HG03066 (cell line): ENCODE results near the gene TRABD2B.

Experiments
- ATAC-seq: cut with Tn5 transposase; IDR thresholded peaks from one replicate; pipeline ENCODE4 v1.9.1; 2021; ENCODE audit warnings: low read depth; ENCODE audit not compliant: unreplicated experiment

TRABD2B gene

DNA sequence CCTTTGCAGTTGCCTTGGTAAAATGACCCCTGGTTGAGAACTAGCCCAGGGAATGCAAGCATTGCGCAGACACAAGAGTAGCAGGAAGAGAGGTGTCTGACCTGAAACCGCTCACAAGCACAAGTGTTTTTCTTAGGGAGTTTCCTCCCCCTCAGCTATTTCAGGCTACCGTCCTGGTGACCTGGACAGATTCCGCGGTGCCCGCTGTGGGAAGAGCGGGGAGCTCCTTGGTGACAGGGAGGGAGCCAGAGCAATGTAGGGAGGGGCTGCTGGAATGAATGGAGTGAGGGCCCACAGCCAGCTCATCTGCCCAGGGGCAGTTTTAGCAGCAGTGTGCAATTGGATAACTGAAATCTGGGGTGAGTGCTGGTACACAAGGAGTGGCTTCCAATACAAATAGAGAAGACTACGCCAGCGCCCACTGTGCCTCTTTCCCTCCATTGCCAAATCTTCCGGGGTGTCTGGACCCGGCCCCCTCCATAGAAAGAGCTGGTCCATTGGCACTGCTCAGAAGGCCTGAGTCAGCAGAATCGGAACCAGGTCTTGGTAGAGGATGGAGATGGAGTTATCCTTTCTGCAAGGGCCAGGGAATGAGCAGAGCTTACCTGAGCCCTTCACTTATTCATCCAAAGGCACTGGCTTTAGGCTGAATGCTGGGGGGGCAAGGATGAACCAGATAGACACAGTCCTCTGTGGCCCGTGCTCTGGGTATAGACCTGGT lies 82.8 kb downstream of the TRABD2B start:
- ATAC-seq: no peak

DNA sequence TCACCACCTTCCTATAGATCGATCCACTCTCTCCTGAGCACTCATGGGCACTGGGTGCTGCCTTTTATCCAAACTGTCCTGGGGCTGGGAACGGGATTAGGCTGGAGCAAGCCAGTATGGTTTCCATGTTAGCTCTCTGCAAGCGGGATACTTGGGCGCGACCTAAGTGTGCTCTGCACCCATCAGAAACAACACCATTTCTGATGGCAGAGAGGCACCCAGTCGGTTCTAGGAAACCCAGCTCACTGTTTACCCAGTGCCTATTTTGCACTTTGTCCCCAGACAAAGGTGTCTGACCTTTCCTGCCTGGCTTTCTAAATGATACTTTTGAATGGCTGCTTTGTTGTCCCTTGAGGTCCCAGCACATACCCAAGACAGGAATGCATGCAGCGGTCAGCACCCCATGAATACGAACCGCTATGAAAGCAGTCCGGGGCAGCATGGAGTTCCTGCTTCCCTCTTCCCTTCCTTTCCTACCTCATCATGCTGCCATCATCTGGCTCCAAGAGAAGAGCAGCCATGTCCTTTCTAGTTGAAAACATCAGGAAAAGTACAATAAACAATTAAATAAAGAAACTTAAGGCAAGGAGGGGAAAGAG lies 83.9 kb downstream of the TRABD2B start:
- no peak for ATAC-seq

DNA sequence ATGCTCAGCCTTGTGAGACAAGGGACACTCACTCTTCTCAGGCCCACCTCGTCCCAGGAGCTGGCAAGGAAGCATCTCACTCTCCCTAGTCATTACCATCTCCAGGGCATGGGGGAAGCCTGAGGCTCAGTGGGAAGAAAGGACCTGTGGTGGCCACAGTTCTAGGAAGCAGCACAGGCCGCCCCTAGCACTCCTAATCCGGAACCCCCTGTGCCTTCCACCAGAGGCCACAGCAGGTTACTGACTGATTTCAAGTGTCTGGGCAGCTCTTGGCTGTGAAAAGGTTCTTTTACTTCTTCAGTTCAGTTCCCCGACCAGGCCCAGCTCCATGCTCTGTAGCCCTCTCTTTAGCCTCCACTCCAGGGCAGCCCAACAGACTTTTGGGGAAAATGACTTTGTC lies 84.4 kb downstream of the TRABD2B start:
- ATAC-seq: no peak

DNA sequence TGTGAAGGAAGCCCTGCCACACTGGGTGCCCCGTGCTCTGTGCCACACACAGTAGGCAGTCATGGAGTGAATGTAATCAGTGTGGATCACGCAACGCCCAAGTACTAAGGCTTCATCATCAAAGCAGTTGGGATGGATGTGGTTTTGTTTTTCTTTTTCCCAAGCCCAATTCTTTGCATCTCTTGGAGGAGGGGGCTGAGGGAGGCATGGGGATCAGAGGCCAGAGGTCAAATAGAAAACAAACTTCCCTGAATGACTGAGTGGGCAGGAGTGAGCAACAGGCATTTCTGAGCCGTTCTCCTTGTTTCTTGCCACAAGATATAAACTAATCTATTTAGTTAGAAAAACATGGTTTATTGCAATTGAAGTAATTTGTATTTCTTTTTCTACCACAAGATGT lies 85.3 kb downstream of the TRABD2B start:
- ATAC-seq: no peak

DNA sequence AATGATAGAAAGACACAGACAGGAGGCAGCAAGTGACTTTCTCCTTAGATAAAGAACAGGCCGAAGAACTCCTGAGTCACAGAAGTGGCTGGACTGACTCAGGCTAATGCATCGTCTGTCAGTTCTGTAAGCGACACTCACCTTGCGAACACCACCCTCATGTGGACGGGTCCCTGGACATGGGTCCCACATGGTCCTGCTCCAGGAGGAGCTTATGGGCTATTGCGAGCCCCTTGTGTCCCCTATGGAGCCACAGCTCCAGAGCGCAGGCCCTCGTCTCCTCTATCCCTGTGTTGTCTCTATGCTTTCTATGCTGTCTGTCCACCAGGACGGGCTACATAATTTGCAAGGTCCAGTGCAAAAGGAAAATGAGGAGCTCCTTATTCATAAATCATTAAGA lies 85.8 kb downstream of the TRABD2B start:
- no peak for ATAC-seq

DNA sequence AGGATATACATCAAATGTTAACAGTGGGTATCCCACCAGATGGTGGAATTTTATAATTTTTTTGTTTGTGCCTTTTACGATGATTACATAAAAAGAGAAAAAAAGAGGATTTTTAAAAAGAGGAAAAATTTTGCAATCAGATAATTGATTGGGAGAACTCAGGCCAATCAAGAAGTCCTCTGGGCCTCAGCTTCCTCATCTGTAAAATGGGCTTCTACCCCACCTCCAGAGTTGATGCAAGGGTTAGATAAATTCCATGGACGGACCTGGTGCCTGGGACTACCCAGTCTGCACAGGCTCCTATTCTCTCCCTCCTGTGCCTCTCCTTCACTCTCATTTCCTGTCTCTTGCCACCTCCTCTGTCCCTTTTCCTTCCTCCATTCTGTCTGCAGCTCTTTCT lies 88.9 kb downstream of the TRABD2B start:
- no peak for ATAC-seq

DNA sequence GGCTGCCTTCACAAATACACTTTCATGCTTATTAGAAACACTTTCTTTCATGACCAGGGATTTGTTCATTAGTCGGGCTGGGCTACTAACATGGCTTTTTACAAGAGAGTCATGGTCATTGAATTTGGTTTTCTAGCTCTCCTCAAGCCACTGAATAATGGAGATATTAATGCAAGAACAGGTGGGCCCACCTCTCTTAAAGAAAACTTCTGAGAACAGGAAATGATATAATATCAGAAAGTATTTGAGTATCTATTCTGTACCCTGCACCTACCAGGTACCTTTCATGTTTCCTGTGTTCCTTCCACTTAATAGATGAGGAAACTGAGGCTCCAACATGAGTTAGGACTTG lies 90.0 kb downstream of the TRABD2B start:
- no peak for ATAC-seq

DNA sequence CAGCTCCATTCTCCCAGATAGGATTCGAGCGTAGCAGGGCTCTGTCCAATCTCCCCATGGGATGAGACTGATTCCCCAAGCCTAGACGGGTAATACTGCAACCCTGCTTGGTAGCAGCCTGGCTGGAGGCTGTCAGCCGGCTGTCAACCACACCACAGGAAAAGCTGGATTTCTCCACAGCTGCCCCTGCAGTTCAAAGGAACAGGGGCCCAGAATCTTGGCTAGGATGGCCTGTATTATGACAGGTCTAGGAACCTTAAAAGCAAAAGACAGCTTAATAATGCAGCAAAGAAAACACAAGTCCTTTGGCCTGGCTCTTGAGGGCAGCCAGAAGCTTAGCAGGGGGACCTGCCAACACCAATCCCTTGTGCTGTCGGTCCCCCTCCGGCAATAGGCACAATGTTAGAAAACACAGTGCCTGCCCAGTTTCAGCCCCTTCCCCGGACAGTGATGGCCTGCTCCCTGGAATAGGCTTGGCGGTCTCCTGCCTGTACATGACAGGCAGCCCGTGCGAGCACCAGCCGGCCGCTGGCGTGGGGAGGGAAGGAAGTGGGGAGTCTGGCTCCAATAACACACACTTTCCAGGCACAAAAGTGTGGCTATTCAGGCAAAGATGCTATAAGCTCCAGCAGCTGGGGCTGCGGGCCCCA lies 90.5 kb downstream of the TRABD2B start:
- no peak for ATAC-seq

DNA sequence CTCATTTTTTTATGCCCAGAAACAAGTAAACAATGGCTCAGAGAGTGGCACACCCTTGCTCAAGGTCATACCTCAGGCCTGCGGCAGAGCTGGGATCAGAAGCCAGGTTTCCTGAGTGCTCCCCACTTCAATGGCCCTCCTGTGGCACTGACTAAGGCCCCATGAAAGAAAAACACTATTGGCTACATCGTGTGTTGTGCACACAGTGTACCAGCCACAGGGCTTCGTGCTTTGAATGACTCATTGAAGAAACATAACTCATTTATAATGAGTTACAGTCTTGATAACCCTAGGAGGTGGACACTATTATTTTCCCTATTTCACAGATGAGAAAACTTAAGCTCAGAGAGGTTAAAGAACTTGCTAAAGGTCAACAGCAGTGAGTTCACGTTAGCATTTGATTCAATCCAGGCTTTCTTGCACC lies 91.2 kb downstream of the TRABD2B start:
- ATAC-seq: no peak

DNA sequence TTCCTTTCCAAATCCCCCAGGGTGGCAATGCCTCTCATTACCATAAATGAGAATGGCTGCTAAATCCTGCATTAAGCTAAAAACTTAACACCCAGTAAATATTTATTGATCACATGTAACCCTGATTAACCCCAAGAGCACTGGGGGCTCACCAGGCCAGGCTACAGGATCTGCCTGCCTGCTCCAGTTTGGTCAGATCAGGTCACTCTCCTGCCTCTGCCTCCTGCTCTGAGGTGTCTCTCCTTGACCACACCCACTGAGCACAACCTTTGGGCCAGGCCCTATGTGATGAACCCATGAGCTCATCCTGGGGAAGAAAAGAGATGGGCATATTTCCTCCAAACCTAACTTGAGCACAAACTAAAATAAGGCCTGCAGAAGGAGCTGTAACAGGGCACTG lies 93.5 kb downstream of the TRABD2B start:
- ATAC-seq: no peak

DNA sequence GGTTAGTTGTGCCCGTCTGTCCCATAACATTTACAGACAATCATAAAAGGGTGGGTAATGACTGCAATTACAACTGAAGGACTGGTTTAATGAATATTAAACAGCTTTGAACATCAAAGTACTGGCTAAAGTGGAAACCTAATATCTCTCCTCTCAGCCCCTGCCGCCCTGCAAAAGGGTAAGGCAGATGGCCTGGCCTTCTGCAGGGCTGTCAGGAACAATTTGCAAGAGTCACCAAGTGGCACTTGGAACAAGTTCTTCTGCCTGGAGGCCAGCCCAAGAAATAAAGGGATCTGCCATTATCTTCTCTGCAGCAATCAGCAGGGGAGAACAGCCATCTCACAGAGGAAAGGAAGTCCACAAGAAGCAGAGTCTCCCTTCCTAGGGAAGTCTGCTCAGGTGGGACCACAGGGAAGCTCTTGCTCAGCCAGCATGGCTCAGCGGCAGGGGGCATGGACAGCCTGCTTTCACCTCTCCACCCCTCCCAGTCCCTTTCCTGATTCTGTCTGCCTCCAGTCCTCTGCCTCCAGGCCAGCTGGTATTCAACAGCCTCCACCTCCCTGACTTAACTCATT lies 96.1 kb downstream of the TRABD2B start:
- no peak for ATAC-seq

DNA sequence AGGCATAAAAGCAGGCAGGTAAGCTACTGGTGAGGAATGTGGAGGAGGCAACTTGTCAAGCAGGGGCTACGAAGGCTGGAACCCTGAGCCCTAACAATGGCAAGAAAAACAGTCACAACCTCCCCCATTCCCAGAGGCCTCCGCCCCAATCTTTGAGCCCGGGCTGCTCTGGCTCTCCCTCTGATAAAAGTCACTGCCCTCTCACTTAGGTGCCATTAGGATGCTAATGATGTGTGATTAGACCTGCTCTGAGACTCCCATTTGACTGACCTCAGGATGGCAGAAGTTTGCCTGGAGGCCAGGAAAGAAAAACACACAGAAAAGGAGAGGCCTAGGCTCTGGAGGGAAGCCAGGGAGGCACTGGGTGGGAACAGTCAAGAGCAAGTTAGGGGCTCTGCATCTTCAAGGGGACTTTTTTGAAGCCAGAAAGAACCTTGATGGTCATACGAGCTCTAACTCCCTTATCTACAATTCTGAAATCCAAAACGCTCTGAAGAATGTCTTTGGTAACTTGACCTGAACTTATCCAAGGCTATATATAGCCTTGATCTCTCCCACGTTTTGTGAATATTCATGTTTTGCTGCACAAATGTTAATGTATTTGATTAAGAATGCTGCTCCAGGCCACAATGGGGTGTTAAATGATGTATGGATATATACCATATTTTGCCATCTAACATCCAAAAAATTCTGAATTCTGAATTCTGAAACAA lies 98.9 kb downstream of the TRABD2B start:
- no peak for ATAC-seq

DNA sequence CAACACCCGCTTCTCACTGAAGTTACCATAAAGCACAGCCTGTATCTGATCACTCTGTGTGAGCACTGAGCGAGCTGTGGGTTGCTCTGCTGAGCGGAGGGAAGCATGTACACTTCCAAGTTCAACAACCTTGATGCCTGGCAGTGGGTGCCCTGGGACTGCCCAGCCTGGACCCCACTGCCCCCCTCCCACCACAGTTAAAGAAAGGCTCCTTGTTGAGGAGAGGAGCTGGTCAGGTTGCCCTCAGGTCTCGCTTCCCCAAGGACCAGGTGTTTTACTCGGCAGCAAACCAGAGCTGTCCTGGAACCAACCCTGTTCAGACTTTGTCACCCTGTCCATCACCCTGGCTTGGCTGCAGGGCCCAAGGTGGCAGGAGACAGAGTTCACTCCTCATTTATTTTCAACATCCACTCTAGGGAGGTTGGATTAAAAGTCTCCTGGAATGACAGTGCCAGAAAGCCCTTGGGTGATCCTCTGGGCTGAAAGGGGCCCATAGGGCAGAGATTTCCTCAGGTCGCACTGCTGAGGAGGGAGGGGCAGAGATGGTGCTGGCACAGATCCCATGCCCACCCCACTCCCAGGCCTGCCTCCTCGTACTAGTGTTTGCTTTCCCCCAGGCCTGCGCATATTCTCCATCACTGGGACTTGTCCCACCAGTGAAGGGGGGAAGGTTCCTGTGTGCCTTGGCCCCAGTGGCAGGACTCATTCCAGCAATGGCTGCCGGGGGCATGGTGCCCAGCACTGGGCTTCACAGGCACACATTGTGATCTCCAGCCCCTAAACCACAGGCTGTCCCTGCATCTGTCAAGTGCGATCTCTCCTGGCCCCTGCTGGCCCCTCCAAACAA lies 101.7 kb downstream of the TRABD2B start:
- ATAC-seq: no peak

DNA sequence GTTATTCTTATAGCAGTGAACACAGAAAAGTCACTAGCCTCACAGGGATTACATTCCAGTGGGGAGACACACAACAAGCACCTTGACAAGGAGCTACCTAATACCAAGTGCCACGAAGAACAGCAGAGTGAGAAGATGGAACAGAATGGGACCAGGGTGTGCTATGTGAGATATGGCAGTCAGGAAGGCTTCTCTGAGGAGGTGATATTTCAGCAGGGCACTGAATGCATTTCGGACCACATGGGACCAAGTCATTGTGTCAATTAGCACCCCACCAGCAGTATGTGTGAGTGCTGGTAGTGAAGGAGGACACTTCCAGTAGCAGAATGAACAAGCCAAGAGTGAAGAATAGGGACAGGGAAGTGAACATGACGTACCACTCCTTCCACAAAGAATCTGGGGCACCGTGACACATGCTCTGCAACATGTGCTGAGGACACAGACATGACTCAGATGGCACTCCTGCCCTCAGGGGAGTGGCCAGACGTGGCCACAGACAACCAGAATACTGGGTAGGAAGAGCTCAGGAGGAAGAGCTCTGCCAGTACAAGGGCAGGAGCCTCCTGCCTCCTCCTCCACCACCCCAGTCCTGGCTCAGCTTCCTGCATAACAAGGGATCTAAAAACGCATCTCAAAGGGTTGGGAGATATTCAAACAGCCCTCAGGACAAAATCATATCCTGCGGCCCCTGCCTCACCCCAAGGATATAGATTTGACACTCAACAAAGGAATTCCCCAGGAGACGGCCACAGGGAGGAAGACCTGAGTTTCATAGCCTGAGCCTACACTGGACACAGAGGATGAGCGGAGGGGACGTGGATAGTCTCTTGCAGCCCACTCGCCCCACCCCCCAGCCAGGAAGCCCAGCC lies 102.5 kb downstream of the TRABD2B start:
- no peak for ATAC-seq

DNA sequence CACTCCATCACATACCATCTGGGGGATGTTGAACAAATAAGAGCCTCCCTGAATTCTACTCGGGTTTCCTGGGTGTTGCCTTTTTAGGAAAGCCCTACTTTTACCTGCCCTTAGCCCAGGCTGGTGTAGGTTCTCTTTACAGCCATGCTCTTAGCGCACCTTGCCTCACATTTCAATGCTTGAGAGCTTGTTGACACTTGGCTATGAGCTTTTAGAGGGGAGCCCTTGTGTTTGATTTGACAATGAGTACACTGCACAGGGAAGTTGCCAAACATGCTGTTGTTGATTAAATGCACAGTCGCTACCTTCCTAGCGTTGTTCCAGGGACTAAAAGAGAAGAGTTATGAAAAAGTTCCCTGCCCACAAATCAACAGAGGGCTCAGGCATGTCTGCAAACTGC lies 103.8 kb downstream of the TRABD2B start:
- no peak for ATAC-seq

DNA sequence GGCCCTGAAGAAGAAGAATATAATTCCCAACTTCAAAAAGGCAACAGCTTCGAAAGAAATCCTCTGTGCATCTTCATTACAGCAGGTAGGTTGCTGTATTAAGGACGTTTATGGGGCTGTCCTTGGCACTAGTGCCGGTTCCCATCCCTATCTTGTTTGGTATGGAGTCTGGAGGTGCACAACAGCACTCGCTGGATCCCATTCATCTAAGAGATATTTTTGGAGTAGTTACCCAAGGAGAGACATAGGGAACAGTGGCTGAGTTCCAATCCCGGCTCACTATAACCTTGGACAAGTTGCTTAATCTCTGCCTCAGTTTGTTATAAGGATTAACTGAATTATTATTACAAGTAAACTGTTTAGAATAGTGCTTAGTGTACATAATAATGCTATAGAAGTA lies 106.4 kb downstream of the TRABD2B start:
- ATAC-seq: no peak

DNA sequence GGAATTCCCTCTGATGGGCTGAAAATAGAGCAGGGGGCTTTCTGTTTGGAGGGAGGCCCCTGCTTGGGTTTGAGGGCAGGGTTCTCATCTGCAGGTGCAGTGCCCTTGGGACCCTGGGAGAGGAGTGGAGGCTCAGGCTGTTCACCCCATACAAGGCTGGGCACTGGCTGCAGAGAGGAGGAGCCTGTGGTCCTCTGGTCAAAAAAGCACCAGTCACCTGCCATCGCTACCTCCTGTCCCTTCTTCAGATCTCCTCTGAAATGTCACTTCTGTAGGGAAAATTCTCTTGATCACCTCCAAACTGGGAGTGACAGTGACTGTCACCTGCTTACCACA lies 108.9 kb downstream of the TRABD2B start:
- ATAC-seq: no peak

DNA sequence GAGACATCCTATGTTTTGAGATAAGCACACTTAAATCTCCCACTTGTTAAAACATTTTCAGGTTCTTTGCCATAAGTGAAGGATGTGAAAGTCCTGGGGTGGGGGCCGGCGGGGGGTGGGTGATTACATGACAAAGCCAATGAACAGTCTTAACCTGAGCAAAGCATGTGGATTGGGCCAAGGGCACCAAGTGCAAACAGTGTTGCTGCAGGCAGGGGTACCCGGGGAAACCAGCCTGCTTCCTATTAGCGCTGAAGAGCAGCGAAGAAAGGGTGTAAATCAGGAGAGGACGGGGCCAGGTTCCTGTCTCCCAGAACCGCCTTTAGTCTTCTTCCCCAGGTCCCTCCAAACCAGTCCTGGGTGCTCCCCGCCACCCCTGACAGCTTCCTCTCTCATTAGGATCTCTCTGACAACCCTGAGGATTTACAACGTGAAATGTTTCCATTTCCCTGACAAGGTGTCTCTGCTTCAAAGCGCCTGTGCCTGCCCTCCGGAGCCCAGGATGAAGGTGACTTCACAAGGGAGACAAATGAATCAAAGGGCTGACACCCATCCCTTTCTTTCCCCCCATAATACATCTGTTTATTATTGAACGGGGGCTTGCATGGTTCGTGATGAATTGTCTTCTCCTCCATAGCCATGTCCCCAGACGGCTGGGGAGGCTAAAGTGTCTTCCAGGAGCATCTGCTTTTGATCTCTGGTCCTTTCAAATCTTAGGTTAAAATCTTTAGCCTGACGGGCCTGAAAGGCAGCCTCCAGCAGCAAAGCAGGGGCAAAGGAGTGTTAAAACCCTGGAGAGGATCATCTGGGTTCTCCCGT lies 109.5 kb downstream of the TRABD2B start:
- ATAC-seq: no peak

DNA sequence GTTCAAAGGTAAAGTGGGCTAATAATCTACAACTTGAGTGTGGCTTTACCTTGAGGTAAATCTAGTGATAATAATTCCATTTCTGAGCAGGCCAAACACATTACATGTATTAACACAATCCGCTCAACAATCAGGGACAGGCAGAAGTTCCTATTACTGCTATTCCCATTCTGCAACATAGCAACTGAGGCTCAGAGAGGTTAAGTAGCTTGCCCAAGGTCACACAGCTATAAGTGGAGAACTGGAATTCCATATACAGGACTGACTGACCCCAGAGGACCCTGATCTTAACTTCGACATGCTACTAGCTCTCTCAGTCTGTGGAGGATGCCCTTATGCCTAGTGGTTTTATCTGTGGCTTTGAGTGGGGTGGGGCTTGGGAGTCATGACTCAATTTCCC lies 110.1 kb downstream of the TRABD2B start:
- ATAC-seq: no peak
